ENCODE measurements around the gene GRM1.

GRCh38 chr6:146267946-146268345 is 239.1 kb downstream of the GRM1 start:
- TF ChIP-seq CTCF (IDR thresholded peaks at IDR 0.05): no peak
- TF ChIP-seq POLR2A (IDR thresholded peaks at IDR 0.05): no peak

Data from adrenal gland (tissue), 5 donors.